Hepatocyte (in vitro differentiated cells): Measurements from ENCODE around the gene CPNE2.

Experiments used
- CTCF ChIP-seq: fragments of 200-600 bp; sonication (generic); IDR thresholded peaks from 2 replicates; pipeline ENCODE4 v1.5.1; 2016; ENCODE audit warnings: antibody characterized with exemption, mild to moderate bottlenecking; ENCODE audit not compliant: poor library complexity
- EZH2 ChIP-seq: fragments of 200-600 bp; sonication (generic); IDR thresholded peaks from 2 replicates; pipeline ENCODE4 v1.6.1; 2016; ENCODE audit warnings: antibody characterized with exemption, mild to moderate bottlenecking, borderline replicate concordance
- EZH2phosphoT487 ChIP-seq: fragments of 200-600 bp; sonication (generic); IDR thresholded peaks from one replicate; pipeline ENCODE4 v1.6.1; 2018; ENCODE audit warnings: antibody characterized with exemption, mild to moderate bottlenecking, low read depth, moderate library complexity; ENCODE audit not compliant: unreplicated experiment, severe bottlenecking

GRCh38 chr16:57169327-57169726 lies 76.9 kb downstream of the CPNE2 start:
- TF ChIP-seq CTCF (no peak), EZH2 (no peak), EZH2phosphoT487 (no peak)
